Keratinocyte (primary cell): ENCODE data around the gene SIGLEC9. TPM values are rescaled to one million over a fixed set of nuclear protein-coding genes. Genes with fewer than 3 reads are reported as not detected.

Experiments
- DNase-seq: peaks from one replicate; pipeline ENCODE4 v3.0.0-alpha.2; 2011; ENCODE audit warnings: low read depth, missing footprints, low spot score
- FAIRE-seq: peaks from 2 replicates; lab custom pipeline; 2011; peaks lifted over from hg19 to GRCh38; lab: Jason Lieb, UNC
- H2AFZ ChIP-seq: 2 replicates; pipeline ENCODE4 v1.6.0; 2012; ENCODE audit warnings: low read length, control low read depth, inconsistent platforms; ENCODE audit not compliant: control insufficient read depth
- H3K27ac ChIP-seq: 2 replicates; pipeline ENCODE4 v1.5.1; 2011; ENCODE audit warnings: low read length; ENCODE audit not compliant: control insufficient read depth, insufficient read depth
- H3K27me3 ChIP-seq: 3 replicates; pipeline ENCODE4 v1.6.0; 2011; ENCODE audit warnings: low read length; ENCODE audit not compliant: control insufficient read depth, insufficient read depth; ENCODE audit errors: extremely low read depth
- H3K36me3 ChIP-seq, 2 experiments: 2 replicates in 1 of 2; 3 replicates in 1 of 2; pipeline ENCODE4 v1.5.1; 2011; ENCODE audit warnings: low read length in 2 of 2, mild to moderate bottlenecking in 1 of 2; ENCODE audit not compliant: control insufficient read depth in 2 of 2, insufficient read depth in 2 of 2; ENCODE audit errors: extremely low read depth in 1 of 2
- H3K4me1 ChIP-seq: 3 replicates; pipeline ENCODE4 v1.5.1; 2011; ENCODE audit warnings: low read length; ENCODE audit not compliant: control insufficient read depth, insufficient read depth; ENCODE audit errors: extremely low read depth
- H3K4me2 ChIP-seq: 3 replicates; pipeline ENCODE4 v1.6.0; 2011; ENCODE audit warnings: low read depth, low read length; ENCODE audit not compliant: control insufficient read depth, insufficient read depth; ENCODE audit errors: extremely low read depth
- H3K4me3 ChIP-seq, 3 experiments: fragments of 200-600 bp in 1 of 3; sonication (generic) in 1 of 3; 2 replicates in 2 of 3; 3 replicates in 1 of 3; pipeline ENCODE4 v1.5.1; 2011 to 2016; ENCODE audit warnings: low read length in 3 of 3, mild to moderate bottlenecking in 3 of 3, control low read depth in 2 of 3, inconsistent platforms in 1 of 3, low read depth in 1 of 3, mixed read lengths in 1 of 3, mixed run types in 1 of 3, moderate library complexity in 1 of 3; ENCODE audit not compliant: control insufficient read depth in 2 of 3, insufficient read depth in 2 of 3; ENCODE audit errors: extremely low read depth in 1 of 3
- H3K79me2 ChIP-seq: 2 replicates; pipeline ENCODE4 v1.6.0; 2012; ENCODE audit warnings: low read length; ENCODE audit not compliant: control insufficient read depth, insufficient read depth
- H3K9ac ChIP-seq: 3 replicates; pipeline ENCODE4 v1.6.0; 2011; ENCODE audit warnings: low read length; ENCODE audit not compliant: control insufficient read depth, insufficient read depth; ENCODE audit errors: extremely low read depth
- H3K9me1 ChIP-seq: 3 replicates; pipeline ENCODE4 v1.6.0; 2011; ENCODE audit warnings: low read length; ENCODE audit not compliant: control insufficient read depth, insufficient read depth; ENCODE audit errors: extremely low read depth
- H3K9me3 ChIP-seq: 2 replicates; pipeline ENCODE4 v1.5.1; 2012; ENCODE audit warnings: low read depth, low read length; ENCODE audit not compliant: control insufficient read depth
- H4K20me1 ChIP-seq: 3 replicates; pipeline ENCODE4 v1.6.0; 2011; ENCODE audit warnings: low read length; ENCODE audit not compliant: control insufficient read depth, insufficient read depth; ENCODE audit errors: extremely low read depth
- CTCF ChIP-seq, 3 experiments: IDR thresholded peaks in 1 of 3; conservative IDR thresholded peaks in 1 of 3; optimal IDR thresholded peaks in 1 of 3; 2 replicates in 2 of 3; 3 replicates in 1 of 3; pipeline versions ENCODE3 to v1.5.1; 2011; ENCODE audit warnings: low read length in 3 of 3, mild to moderate bottlenecking in 3 of 3, moderate library complexity in 2 of 3, control low read depth in 1 of 3, inconsistent platforms in 1 of 3; ENCODE audit not compliant: insufficient read depth in 2 of 3; ENCODE audit errors: extremely low read depth in 1 of 3
- EZH2 ChIP-seq: IDR thresholded peaks from one replicate; pipeline ENCODE4 v1.6.1; 2012; ENCODE audit warnings: inconsistent platforms, mild to moderate bottlenecking, low read length, moderate library complexity
- dilution Hi-C: fragments of 300-500 bp; cut with MboI; formaldehyde crosslinking; loops from one replicate; pipeline ENCODE4 v1.7.0; 2020; ENCODE audit warnings: low sequenced_read_pairs; ENCODE audit not compliant: extremely low pct_ligation_motif_present
- polyA plus RNA-seq, 5 experiments: library from polyadenylated mRNA; depleted of rRNA in 3 of 5; stranded (reverse) in 3 of 5; stranded (forward) in 1 of 5; unstranded in 1 of 5; fragments of >200 nt; gene quantifications; 1 replicate in 1 of 5; 2 replicates in 3 of 5; 3 replicates in 1 of 5; pipeline versions ENCODE4 v1.2.1 to v1.2.3, GENCODE V29; 2011 to 2012; ENCODE audit warnings: missing spikeins in 2 of 5, low read depth in 1 of 5, low replicate concordance in 1 of 5

SIGLEC9 gene
- polyA plus RNA-seq, 1 donor (not counting 4 experiments of a cell fraction or from before 2014, with no cell fraction given): not detected

GRCh38 chr19:51116736-51117286, 7.9 kb upstream of the SIGLEC9 start:
- H3K4me2 ChIP-seq: no peak overlapping the region
- H3K27me3 ChIP-seq: peaks cover 12% of the 10 kb centered on the region
- no peak for FAIRE-seq
- no peak overlapping the region for H3K27ac ChIP-seq
- no peak overlapping the region for H3K4me3 ChIP-seq
- no peak for TF ChIP-seq EZH2
- no peak for TF ChIP-seq CTCF (optimal IDR thresholded peaks at IDR 0.05 in 1 of 3, IDR thresholded peaks at IDR 0.05 in 1 of 3, conservative IDR thresholded peaks at IDR 0.05 in 1 of 3; ENCODE audit: extremely low read depth in 1 of 3, insufficient read depth in 2 of 3, low read length in 3 of 3)
- no peaks in the 10 kb centered on the region for H3K79me2 ChIP-seq
- no peaks in the 10 kb centered on the region for H3K36me3 ChIP-seq
- no peak overlapping the region for H2AFZ ChIP-seq
- no peaks in the 10 kb centered on the region for H4K20me1 ChIP-seq
- DNase-seq: no peak
- dilution Hi-C loops: no loop called here
- H3K9ac ChIP-seq: no peak overlapping the region
- H3K9me1 ChIP-seq: no peaks in the 10 kb centered on the region
- no peaks in the 10 kb centered on the region for H3K4me1 ChIP-seq
- no peaks in the 10 kb centered on the region for H3K9me3 ChIP-seq

GRCh38 chr19:51119101-51119500, 5.6 kb upstream of the SIGLEC9 start:
- Histone ChIP-seq H3K27ac (no peak overlapping the region), H3K79me2 (no peaks in the 10 kb centered on the region), H3K27me3 (peaks cover 5% of the 10 kb centered on the region), H3K4me3 (no peak overlapping the region), H3K4me1 (no peaks in the 10 kb centered on the region), H3K9me1 (no peaks in the 10 kb centered on the region), H3K9ac (no peak overlapping the region), H3K4me2 (no peak overlapping the region), H3K36me3 (no peaks in the 10 kb centered on the region), H2AFZ (no peak overlapping the region), H4K20me1 (no peaks in the 10 kb centered on the region), H3K9me3 (no peaks in the 10 kb centered on the region)
- FAIRE-seq: no peak
- TF ChIP-seq CTCF (optimal IDR thresholded peaks at IDR 0.05 in 1 of 3, IDR thresholded peaks at IDR 0.05 in 1 of 3, conservative IDR thresholded peaks at IDR 0.05 in 1 of 3; ENCODE audit: extremely low read depth in 1 of 3, insufficient read depth in 2 of 3, low read length in 3 of 3) (no peak), EZH2 (no peak)
- no peak for DNase-seq
- dilution Hi-C loops: no loop called here
